Natural killer cell (primary cell): ENCODE data around the gene NPIPB5. TPM values are rescaled to one million over a fixed set of nuclear protein-coding genes. Genes with fewer than 3 reads are reported as not detected.
"Not testable (repeated sequence)": the region's sequence is repeated elsewhere in the genome, so short reads cannot be mapped to it uniquely, and the experiment has no call there.

Experiments
- ATAC-seq, 3 donors: fragments of 150-1000 bp in 2 of 3; fragments of 200-7000 bp in 1 of 3; cut with Tn5 transposase; 1 replicate in 1 of 3; 2 replicates in 2 of 3; pipeline ENCODE4 v1.10.0; 2021; ENCODE audit warnings: mild to moderate bottlenecking in 2 of 3, moderate library complexity in 2 of 3
- DNase-seq, 2 donors: peaks; one replicate each; pipeline versions ENCODE4 v3.0.0 to v3.0.0-alpha.2; 2013 to 2021; ENCODE audit warnings: mixed read lengths in 1 of 2
- H3K27ac ChIP-seq: one replicate; pipeline ENCODE4 v1.5.1; 2013; ENCODE audit warnings: mild to moderate bottlenecking, low read length
- H3K27me3 ChIP-seq: one replicate; pipeline ENCODE4 v1.6.1; 2013; ENCODE audit warnings: low read length; ENCODE audit not compliant: control insufficient read depth, insufficient read depth
- H3K36me3 ChIP-seq: one replicate; pipeline ENCODE4 v1.6.1; 2013; ENCODE audit warnings: low read length; ENCODE audit not compliant: control insufficient read depth, insufficient read depth
- H3K4me1 ChIP-seq: one replicate; pipeline ENCODE4 v1.6.1; 2013; ENCODE audit warnings: low read length; ENCODE audit not compliant: control insufficient read depth, insufficient read depth
- H3K4me3 ChIP-seq: one replicate; pipeline ENCODE4 v1.5.1; 2013; ENCODE audit warnings: low read length
- H3K9me3 ChIP-seq: one replicate; pipeline ENCODE4 v1.6.1; 2013; ENCODE audit warnings: low read length; ENCODE audit not compliant: control insufficient read depth, insufficient read depth
- H3K27ac Mint-ChIP-seq, 2 donors: one replicate each; pipeline ENCODE4 v1.8.0; 2022; ENCODE audit warnings: mild to moderate bottlenecking in 2 of 2, mixed read lengths in 2 of 2, moderate library complexity in 1 of 2
- H3K27me3 Mint-ChIP-seq, 2 donors: one replicate each; pipeline ENCODE4 v1.8.0; 2022; ENCODE audit warnings: low read depth in 2 of 2, mixed read lengths in 2 of 2
- H3K36me3 Mint-ChIP-seq: one replicate; pipeline ENCODE4 v1.8.0; 2022; ENCODE audit warnings: mixed read lengths
- H3K4me1 Mint-ChIP-seq, 2 donors: one replicate each; pipeline ENCODE4 v1.8.0; 2022; ENCODE audit warnings: mixed read lengths in 2 of 2
- H3K4me3 Mint-ChIP-seq: one replicate; pipeline ENCODE4 v1.8.0; 2022; ENCODE audit warnings: mild to moderate bottlenecking, moderate library complexity, mixed read lengths
- H3K9me3 Mint-ChIP-seq, 2 donors: one replicate each; pipeline ENCODE4 v1.8.0; 2022; ENCODE audit warnings: mixed read lengths in 2 of 2
- WGBS: methylation state at CpG from one replicate; pipeline ENCODE4 v1.1.7; 2013; ENCODE audit warnings: missing lambda C conversion rate; ENCODE audit not compliant: insufficient coverage; 5-methylcytosine and 5-hydroxymethylcytosine counted together
- intact Hi-C: fragments of 100-400 bp; cut with micrococcal nuclease; formaldehyde crosslinking; loops from one replicate; pipeline ENCODE4 v1.14.2; 2022
- total RNA-seq, 4 donors: library from RNA; stranded (reverse); fragments of 120-200 nt in 1 of 4; gene quantifications; one replicate each; pipeline versions ENCODE4 v1.2.3 to v1.2.4, GENCODE V29; 2013 to 2022

NPIPB5 gene
- total RNA-seq, 3 donors from 2014 or later (not counting 1 experiment from before 2014, with no cell fraction given): 600 to 700 (median 666) TPM

- H3K27ac Mint-ChIP-seq, H3K36me3 Mint-ChIP-seq, H3K27me3 ChIP-seq, H3K4me1 Mint-ChIP-seq, H3K9me3 ChIP-seq, H3K36me3 ChIP-seq, H3K4me3 ChIP-seq, ATAC-seq, DNase-seq, intact Hi-C loops, H3K4me3 Mint-ChIP-seq, H3K27ac ChIP-seq, H3K27me3 Mint-ChIP-seq, H3K4me1 ChIP-seq, H3K9me3 Mint-ChIP-seq: not testable (repeated sequence)
- 89% methylated on average over 5 of the region's 5 CpGs for WGBS
Measured at GRCh38 chr16:22551651-22552050, 41.0 kb downstream of the NPIPB5 start.

- H3K4me3 ChIP-seq, H3K27ac ChIP-seq, H3K27me3 ChIP-seq, intact Hi-C loops, H3K27me3 Mint-ChIP-seq, ATAC-seq, H3K4me1 ChIP-seq, H3K4me1 Mint-ChIP-seq, H3K36me3 ChIP-seq, H3K9me3 ChIP-seq, DNase-seq, H3K9me3 Mint-ChIP-seq, H3K4me3 Mint-ChIP-seq, H3K36me3 Mint-ChIP-seq, H3K27ac Mint-ChIP-seq: not testable (repeated sequence)
- no CpG with 5 or more reads among the region's 7 CpGs for WGBS
Measured at GRCh38 chr16:22556759-22557158, 46.1 kb downstream of the NPIPB5 start.

Other genes with a start within 250 kb of the NPIPB5 start
- 100 to 1,000 TPM in 2 of 3 donors, 10 to 100 TPM in 1; 95.0 to 116 (median 104) TPM for gene POLR3E, start 213.5 kb upstream of the NPIPB5 start, total RNA-seq
- 10 to 100 TPM; 11.2 to 24.3 (median 19.4) TPM for gene CDR2, start 136.3 kb upstream of the NPIPB5 start, total RNA-seq